Endothelial cell of umbilical vein (primary cell): ENCODE results near the gene GPR155.

Experiments used
- EZH2 ChIP-seq: IDR thresholded peaks from 2 replicates; pipeline ENCODE4 v1.6.1; 2012; ENCODE audit warnings: borderline replicate concordance, low read depth, mild to moderate bottlenecking, moderate library complexity, low read length, inconsistent platforms; ENCODE audit not compliant: severe bottlenecking
- TF ChIP-seq, protein P1 (sequence below): IDR thresholded peaks from 2 replicates; pipeline ENCODE4 v1.6.1; 2011; ENCODE audit not compliant: insufficient read depth, insufficient read length

DNA sequence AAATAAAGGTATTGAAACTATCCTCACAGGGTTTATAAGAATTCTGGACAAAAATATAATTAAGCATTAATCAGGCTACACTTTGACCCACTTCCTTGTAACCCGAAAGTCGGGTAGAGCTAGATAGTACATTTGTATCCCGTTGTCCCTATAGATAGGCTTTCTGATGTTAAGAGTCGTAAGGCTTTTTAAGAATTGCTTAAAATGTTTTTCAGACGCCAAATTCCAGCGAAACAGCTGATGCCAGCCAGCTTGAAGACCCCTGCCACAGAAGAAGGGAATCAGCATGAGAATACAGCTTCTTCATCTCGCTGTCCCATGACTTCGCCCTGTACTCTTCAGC, 962 bp upstream of the GPR155 start:
- TF ChIP-seq EZH2 = no peak
- TF ChIP-seq, protein P1, sequence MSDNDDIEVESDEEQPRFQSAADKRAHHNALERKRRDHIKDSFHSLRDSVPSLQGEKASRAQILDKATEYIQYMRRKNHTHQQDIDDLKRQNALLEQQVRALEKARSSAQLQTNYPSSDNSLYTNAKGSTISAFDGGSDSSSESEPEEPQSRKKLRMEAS = no peak
